KMS-11 (cell line): ENCODE results near the gene RDH5.

Source experiments
- H2AFZ ChIP-seq: fragments of 200-600 bp; sonication (generic); 2 replicates; pipeline ENCODE4 v1.6.1; 2016; ENCODE audit warnings: antibody characterized with exemption, mixed run types, low read depth
- H3K27ac ChIP-seq: fragments of 200-600 bp; sonication (generic); 2 replicates; pipeline ENCODE4 v1.6.1; 2016; ENCODE audit warnings: mild to moderate bottlenecking, mixed run types
- H3K27me3 ChIP-seq: fragments of 200-600 bp; sonication (generic); 2 replicates; pipeline ENCODE4 v1.6.1; 2017; ENCODE audit warnings: mild to moderate bottlenecking, low read depth, mixed run types, moderate library complexity; ENCODE audit not compliant: insufficient read depth
- H3K36me3 ChIP-seq: fragments of 200-600 bp; sonication (generic); 2 replicates; pipeline ENCODE4 v1.6.1; 2017; ENCODE audit warnings: mild to moderate bottlenecking, mixed run types; ENCODE audit not compliant: insufficient read depth
- H3K4me1 ChIP-seq: fragments of 200-600 bp; sonication (generic); 2 replicates; pipeline ENCODE4 v1.6.1; 2016; ENCODE audit warnings: mild to moderate bottlenecking, low read depth, mixed run types; ENCODE audit not compliant: poor library complexity, severe bottlenecking
- H3K4me2 ChIP-seq: fragments of 200-600 bp; sonication (generic); 2 replicates; pipeline ENCODE4 v1.7.0; 2016; ENCODE audit warnings: mild to moderate bottlenecking, mixed run types
- H3K4me3 ChIP-seq: fragments of 200-600 bp; sonication (generic); IDR thresholded peaks from 2 replicates; pipeline ENCODE4 v1.6.1; 2017; ENCODE audit warnings: low read depth, low read length, mixed read lengths; ENCODE audit not compliant: insufficient read depth
- H3K79me2 ChIP-seq: fragments of 200-600 bp; sonication (generic); 2 replicates; pipeline ENCODE4 v1.6.1; 2016; ENCODE audit warnings: low read depth, mixed run types; ENCODE audit not compliant: insufficient read depth
- H3K9ac ChIP-seq: fragments of 200-600 bp; sonication (generic); 2 replicates; pipeline ENCODE4 v1.6.1; 2016; ENCODE audit warnings: mild to moderate bottlenecking, mixed run types
- H4K20me1 ChIP-seq: fragments of 200-600 bp; sonication (generic); 2 replicates; pipeline ENCODE4 v1.6.1; 2016; ENCODE audit warnings: mild to moderate bottlenecking, mixed run types; ENCODE audit not compliant: insufficient read depth
- TF ChIP-seq, protein P1 (sequence below): fragments of 200-600 bp; sonication (generic); conservative IDR thresholded peaks from 2 replicates; pipeline ENCODE4 v1.6.1; 2017; ENCODE audit warnings: low read depth, mild to moderate bottlenecking, antibody characterized with exemption, low read length, moderate library complexity, mixed read lengths

RDH5 gene

DNA sequence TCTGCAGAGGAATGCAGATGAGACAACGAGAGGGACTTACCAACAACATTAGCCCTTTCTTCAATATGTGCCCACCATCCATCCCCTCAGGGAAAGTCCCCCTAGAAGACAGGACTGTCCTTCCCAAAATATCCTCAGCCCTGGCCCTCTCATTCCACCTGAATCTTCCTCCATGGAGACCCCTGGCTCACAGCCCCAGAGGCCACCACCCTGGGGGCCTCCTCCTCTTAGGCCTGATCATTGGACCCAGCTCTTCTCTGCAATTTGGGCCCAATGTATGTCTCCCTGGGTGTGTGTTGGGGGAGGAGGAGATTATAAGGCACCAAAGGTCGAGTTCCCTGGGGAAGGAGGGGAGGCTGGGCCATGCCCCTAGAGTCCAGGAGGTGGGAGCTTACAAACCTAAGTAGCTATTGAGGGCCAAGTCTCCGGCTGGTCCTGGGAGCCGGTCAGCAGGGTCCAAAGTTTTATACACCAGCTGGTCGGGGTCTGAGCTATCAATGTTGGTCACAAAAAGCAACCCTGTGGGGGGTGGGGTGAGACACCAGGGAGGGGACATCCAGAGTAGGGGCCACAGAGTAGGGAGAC lies 20.6 kb upstream of the RDH5 start:
- TF ChIP-seq, protein P1, sequence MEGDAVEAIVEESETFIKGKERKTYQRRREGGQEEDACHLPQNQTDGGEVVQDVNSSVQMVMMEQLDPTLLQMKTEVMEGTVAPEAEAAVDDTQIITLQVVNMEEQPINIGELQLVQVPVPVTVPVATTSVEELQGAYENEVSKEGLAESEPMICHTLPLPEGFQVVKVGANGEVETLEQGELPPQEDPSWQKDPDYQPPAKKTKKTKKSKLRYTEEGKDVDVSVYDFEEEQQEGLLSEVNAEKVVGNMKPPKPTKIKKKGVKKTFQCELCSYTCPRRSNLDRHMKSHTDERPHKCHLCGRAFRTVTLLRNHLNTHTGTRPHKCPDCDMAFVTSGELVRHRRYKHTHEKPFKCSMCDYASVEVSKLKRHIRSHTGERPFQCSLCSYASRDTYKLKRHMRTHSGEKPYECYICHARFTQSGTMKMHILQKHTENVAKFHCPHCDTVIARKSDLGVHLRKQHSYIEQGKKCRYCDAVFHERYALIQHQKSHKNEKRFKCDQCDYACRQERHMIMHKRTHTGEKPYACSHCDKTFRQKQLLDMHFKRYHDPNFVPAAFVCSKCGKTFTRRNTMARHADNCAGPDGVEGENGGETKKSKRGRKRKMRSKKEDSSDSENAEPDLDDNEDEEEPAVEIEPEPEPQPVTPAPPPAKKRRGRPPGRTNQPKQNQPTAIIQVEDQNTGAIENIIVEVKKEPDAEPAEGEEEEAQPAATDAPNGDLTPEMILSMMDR = no peak
- Histone ChIP-seq H2AFZ (no peak overlapping the region), H3K27me3 (peaks cover 6% of the 10 kb centered on the region; the same call in 1 of the 2 replicates), H3K4me2 (no peak overlapping the region), H3K27ac (no peak overlapping the region), H3K4me3 (no peak overlapping the region), H3K9ac (no peak overlapping the region), H3K4me1 (peaks cover 7% of the 10 kb centered on the region), H3K79me2 (no peaks in the 10 kb centered on the region), H4K20me1 (no peaks in the 10 kb centered on the region), H3K36me3 (no peaks in the 10 kb centered on the region)

DNA sequence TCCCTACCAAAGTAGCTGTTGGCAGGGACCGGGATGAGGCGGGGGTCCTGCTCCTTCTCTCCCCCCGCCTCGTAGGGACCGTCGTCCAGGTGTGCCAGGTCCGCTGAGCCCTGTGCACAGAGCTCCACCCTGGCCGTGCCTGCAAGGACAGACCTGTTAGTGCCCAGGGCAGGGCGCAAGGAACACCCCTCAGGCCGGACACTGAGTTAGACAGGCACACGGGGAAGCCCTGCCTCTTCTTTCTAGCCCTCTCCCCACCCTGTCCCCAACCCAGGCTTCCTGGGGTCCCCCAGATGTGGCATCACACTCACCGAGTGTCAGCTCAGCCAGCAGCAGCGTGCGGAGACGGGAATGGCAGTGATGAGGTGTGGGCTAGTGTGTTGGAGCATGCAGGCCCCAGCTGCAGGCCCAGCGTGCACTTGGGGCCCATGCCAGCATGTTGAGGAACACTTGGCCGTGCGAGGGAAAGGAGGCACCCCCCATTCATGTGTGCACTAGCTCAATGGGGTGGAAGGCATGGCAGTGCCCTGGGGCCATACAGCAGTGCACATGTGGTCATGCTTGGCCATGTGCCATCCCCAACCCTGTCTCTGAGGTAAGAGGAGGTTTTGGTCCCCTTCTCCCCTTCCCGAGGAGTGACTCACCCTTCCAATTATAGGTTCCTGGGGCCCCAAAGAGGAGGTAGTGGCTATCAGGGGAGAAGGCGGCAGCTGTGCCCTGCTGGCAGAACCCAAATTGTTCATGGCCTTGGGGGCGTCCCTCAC lies 19.8 kb upstream of the RDH5 start:
- Histone ChIP-seq H3K79me2 (no peaks in the 10 kb centered on the region), H3K4me2 (no peak overlapping the region), H4K20me1 (no peaks in the 10 kb centered on the region), H3K4me3 (no peak overlapping the region), H3K4me1 (peaks cover 7% of the 10 kb centered on the region), H3K27ac (no peak overlapping the region), H3K9ac (no peak overlapping the region), H3K27me3 (peaks cover 6% of the 10 kb centered on the region; the same call in 1 of the 2 replicates), H2AFZ (no peak overlapping the region), H3K36me3 (no peaks in the 10 kb centered on the region)
- TF ChIP-seq, protein P1 = no peak

DNA sequence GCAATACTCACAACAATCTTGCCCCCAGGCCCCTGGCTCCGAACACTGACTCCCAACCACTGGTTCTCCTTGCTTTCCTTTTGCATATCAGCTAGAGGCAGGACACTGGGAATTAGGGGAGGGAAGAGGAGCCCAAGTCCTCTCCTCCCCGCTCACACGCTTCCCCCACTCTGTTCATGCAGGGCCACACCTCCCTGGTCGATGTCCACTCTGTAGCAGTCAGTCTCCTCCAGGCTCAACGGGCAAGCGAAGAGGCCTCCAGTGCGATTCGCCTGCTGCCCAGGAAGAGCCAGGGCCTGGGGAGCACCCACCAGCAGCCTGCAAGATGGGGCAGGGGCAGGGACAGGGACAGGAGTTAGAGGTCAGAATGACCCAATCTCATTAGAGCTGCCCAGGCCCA lies 17.3 kb upstream of the RDH5 start:
- Histone ChIP-seq H3K27ac (no peak overlapping the region), H2AFZ (no peak overlapping the region), H3K79me2 (no peaks in the 10 kb centered on the region), H3K4me1 (peaks cover 10% of the 10 kb centered on the region), H3K36me3 (no peaks in the 10 kb centered on the region), H3K4me2 (no peak overlapping the region), H3K9ac (no peak overlapping the region), H3K4me3 (no peak overlapping the region), H3K27me3 (peaks cover 8% of the 10 kb centered on the region), H4K20me1 (no peaks in the 10 kb centered on the region)
- TF ChIP-seq, protein P1 = no peak

DNA sequence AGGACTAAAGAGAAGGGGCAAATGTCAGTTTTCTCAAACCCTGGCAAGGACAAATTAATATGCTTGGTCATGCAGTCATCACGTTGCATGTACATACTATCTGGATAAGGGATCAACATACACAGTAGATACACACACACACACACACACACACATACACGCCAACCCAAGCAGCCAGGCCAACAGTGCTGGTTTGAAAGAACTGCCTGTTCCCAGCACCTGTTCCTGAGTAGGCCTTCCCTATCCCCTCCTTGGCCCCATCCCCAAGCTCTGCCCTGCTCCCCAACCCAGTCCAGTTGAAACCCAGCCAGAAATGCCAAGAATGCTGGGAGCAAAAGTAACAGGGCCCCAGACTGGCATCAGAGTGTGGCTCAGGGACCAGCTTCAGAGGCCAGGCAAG lies 16.9 kb upstream of the RDH5 start:
- no peaks in the 10 kb centered on the region for H3K79me2 ChIP-seq
- no peak overlapping the region for H3K4me2 ChIP-seq
- no peak overlapping the region for H3K27ac ChIP-seq
- TF ChIP-seq, protein P1 = no peak
- no peak overlapping the region for H2AFZ ChIP-seq
- H4K20me1 ChIP-seq = no peaks in the 10 kb centered on the region
- H3K4me3 ChIP-seq = no peak overlapping the region
- H3K36me3 ChIP-seq = no peaks in the 10 kb centered on the region
- peaks cover 14% of the 10 kb centered on the region for H3K4me1 ChIP-seq
- peaks cover 13% of the 10 kb centered on the region for H3K27me3 ChIP-seq
- no peak overlapping the region for H3K9ac ChIP-seq
